Dermis blood vessel endothelial cell (primary cell): Measurements from ENCODE around the gene LETM1. TPM values are rescaled to one million over a fixed set of nuclear protein-coding genes. Genes with fewer than 3 reads are reported as not detected.

Experiments used
- DNase-seq: peaks from one replicate; pipeline ENCODE4 v3.0.0; 2010
- total RNA-seq: library from RNA; depleted of rRNA; stranded (reverse); fragments of >200 nt; gene quantifications from 2 replicates; pipeline ENCODE4 v1.2.3, GENCODE V29; 2014

LETM1 gene
- total RNA-seq, 1 donor from 2014 or later: 95.8 TPM

DNA sequence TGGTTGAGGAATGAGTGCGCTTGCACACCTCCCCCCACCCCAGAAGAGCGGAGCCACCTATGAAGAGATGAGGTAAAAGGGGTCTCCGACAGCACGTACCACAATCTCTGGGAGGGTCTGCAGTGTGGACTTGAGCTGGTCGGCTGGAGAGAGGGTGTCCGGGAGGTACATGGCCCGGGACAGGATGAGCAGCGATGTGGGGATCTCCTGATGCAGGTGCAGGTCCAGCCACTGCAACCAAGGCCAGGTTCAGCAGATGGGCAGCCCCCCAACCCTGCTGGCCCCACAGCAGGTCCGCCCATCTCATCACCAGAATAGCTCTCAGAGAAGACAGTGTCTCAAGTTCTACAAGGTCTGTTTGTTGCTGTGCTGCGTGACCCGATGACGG is 32.4 kb downstream of the LETM1 start:
- no peak for DNase-seq

- DNase-seq: no peak
These were observed 33.1 kb downstream of the LETM1 start for GRCh38 chr4:1822568-1823544.

- no peak for DNase-seq
These were observed 34.0 kb downstream of the LETM1 start for GRCh38 chr4:1821679-1822567.

GRCh38 chr4:1819816-1820215 is 36.1 kb downstream of the LETM1 start:
- no peak for DNase-seq

GRCh38 chr4:1819284-1819683 is 36.7 kb downstream of the LETM1 start:
- DNase-seq: no peak

- DNase-seq: no peak
These were observed 39.7 kb downstream of the LETM1 start for GRCh38 chr4:1815997-1816860.

- no peak for DNase-seq
These were observed 40.6 kb downstream of the LETM1 start for GRCh38 chr4:1815096-1815996.

DNA sequence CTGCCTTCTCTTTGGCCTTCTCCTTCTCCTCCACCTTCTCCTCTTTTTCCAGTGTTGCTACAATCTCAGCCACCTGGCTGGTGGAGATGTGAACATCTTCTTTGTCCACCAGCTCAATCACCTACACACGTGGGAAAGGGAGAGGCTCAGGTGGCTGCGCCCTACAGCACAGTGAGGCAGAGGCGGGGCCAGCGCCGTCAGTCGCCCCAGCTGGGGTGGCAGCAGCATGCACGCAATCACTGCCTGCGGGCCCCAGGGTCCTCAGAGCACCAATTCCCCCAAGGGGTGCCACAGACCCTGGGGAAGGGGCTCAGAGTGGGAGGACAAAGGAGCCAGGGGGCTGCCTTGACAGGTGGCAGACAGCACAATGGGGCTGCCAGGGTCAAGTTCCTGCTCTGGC is 41.5 kb downstream of the LETM1 start:
- no peak for DNase-seq

DNA sequence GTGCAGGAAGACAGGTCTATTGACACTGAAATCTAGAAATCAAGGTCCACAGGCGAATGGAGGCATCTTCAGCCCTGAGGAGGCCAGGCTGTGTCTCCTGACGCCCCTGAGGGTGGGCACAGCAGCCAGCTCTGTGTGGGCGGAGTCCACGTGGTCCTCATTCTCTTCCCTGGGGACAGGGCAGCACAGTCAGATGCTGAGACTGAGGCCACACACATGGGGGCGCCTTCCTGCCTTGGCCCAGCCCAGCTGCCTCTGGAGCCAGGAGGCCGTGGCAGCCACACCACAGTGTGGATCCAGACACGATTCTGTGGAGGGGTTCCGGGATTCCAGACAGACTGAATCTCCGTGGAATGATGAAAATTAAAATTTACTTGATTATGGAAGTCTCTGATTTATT is 42.0 kb downstream of the LETM1 start:
- DNase-seq: peak; percentile 29

- no peak for DNase-seq
These were observed 42.7 kb downstream of the LETM1 start for GRCh38 chr4:1813231-1813630.

GRCh38 chr4:1812720-1813119 is 43.2 kb downstream of the LETM1 start:
- no peak for DNase-seq

DNA sequence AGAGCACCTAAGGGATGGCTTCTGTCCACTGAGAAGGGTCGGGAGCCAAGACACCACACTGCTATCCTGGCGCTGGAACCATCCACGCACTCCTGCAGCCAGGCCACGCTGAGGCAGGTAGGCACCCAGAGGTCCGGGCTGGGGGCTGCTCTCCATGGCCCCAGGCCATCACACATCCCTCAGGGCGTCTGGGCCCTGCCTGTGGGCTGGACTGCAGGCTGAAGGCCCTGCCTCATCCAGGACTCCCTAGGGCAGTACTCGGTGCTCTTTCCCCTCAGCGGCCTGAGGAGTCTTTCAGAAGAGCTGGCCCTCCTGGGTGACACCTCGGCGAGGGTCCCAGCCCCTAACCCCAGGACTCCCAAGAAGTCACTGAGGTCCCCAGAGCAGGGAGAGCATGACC is 45.2 kb downstream of the LETM1 start:
- DNase-seq: no peak

DNA sequence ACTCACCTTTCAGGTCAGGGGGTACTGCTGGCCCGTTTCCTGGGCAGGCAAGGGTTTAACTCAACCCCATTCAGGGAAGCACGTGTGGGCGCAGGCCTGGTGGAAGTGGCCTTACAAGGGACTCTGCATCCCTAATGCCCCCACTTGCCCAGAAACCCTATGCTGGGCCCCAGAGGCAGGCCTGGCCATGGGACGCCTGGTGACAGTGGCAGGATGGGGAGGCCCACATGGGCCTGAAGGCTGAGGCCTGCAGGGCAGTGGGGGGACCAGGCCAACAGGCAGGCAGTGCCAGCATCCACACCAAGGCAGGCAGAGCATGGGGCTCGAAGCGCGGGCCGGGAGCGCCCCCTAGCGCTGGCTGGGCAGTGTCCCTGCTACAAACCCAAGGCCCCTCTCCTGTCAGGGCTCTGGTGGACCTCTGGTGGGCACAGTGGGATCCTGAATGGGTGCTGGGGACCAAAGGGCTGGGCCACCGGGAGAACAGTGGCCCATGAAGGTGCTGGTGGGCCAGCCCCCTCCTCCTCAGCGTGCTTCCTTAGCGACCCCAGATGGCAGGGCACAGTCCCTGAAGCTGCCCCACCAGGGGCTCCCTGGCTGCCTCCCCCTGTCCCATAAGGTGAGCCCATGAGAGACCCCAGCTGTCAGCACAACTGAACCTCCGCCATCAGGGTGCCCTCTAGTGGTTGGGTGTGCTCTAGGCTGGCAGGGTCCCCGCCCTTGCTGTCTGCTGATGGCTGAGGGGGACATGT is 46.0 kb downstream of the LETM1 start:
- peak; percentile 84 for DNase-seq

DNA sequence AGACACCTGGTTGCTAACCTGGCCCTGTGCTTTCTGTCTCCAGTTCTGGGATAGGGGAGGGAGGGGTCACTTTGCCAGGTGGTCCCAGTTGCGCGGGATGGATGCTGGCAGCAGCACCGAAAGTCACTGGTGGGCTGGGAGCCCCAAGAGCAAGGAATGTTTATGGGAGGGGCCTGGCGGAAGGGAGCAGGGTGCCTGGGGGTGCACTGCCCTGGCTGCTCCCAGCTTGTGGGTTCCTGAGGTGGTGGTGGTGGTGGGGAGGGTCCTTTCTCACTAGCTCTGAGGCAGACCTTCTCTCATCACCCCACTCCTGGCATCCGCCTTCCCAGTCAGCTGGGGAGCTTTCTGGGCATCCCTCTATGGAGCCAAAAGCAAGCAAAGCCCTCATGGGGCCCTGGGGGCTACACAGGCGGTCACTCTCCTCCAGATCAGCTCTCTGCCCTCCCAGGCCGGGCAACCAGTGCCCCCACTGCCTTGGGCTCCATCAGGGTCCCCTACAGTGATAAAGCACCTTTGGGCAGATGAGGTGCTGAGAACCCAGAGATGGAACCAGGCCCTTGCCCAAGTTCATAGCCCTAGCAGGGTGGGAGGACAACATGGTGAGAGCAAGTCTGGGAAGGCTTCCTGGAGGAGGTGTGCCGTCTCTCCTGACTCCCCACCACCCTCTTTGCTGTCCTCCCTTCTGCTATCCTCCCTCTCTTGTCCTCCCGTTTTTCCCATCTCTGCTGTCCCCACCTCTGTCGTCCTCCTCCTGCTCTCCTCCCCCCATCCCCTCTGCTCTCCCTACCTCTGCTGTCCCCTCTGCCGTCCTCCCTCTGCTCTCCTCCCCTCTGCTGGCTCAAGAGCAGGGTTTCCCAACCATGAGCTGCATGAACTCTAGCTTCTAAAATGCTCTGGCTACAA is 46.9 kb downstream of the LETM1 start:
- no peak for DNase-seq

- no peak for DNase-seq
These were observed 47.6 kb downstream of the LETM1 start for GRCh38 chr4:1808396-1808795.

DNA sequence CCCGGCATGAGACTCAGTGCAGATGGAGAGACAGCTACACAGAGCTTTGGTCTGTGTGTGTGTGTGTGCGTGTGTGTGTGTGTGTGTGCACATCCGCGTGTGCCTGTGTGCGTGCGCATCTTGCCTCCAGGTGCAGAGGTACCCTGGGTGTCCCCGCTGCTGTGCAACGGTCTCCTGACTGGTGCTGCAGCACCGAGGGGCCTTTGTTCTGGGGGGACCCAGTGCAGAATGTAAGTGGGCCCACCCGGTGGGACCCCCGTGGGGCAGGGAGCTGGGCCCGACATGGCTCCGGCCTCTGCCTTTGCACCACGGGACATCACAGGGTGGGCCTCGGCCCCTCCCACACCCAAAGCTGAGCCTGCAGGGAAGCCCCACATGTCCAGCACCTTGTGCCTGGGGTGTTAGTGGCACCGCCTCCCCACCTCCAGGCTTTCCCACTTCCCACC is 48.6 kb downstream of the LETM1 start:
- no peak for DNase-seq

DNA sequence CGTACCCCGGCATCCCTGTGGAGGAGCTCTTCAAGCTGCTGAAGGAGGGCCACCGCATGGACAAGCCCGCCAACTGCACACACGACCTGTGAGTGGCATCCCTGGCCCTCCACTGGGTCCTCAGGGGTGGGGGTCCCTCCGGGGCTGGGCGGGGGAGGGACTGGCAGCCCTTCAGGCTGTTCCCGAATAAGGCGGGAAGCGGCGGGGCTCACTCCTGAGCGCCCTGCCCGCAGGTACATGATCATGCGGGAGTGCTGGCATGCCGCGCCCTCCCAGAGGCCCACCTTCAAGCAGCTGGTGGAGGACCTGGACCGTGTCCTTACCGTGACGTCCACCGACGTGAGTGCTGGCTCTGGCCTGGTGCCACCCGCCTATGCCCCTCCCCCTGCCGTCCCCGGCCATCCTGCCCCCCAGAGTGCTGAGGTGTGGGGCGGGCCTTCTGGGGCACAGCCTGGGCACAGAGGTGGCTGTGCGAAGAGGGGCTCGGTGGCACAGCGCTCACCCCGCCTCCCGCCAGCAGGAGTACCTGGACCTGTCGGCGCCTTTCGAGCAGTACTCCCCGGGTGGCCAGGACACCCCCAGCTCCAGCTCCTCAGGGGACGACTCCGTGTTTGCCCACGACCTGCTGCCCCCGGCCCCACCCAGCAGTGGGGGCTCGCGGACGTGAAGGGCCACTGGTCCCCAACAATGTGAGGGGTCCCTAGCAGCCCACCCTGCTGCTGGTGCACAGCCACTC is 49.2 kb downstream of the LETM1 start:
- DNase-seq: no peak

DNA sequence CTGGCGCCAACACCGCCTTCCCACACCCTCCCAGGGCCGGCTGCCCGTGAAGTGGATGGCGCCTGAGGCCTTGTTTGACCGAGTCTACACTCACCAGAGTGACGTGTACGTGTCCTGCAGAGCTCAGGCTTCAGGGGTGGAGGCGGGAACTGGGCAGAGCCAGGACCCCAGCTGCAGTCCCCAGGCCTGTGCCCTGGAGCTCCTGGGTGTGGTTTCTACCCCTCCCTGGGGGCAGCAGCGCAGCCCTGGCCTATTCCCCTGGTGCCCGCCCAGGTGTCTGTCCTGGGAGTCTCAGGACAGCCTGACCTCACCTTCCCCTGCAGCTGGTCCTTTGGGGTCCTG is 49.8 kb downstream of the LETM1 start:
- no peak for DNase-seq
